ENCODE data around the gene GPRC5C.
A peak's percentile ranks its signal among the peaks of the same experiment; 100 is the strongest.

GPRC5C gene

GRCh38 chr17:74435775-74436359, 4.0 kb downstream of the GPRC5C start:
- DNase-seq = no peak

GRCh38 chr17:74437702-74438101, 5.8 kb downstream of the GPRC5C start:
- DNase-seq = peak in 1 of 2 donors; percentile 32

GRCh38 chr17:74439691-74440567, 8.0 kb downstream of the GPRC5C start:
- DNase-seq = no peak

GRCh38 chr17:74441537-74441936, 9.6 kb downstream of the GPRC5C start:
- DNase-seq = no peak

GRCh38 chr17:74442291-74442669, 10.4 kb downstream of the GPRC5C start:
- DNase-seq = no peak

- DNase-seq = peak; percentile 31 to 62
Observed at GRCh38 chr17:74442670-74443515, 11.0 kb downstream of the GPRC5C start.

- no peak for DNase-seq
Observed at GRCh38 chr17:74443516-74444296, 11.8 kb downstream of the GPRC5C start.

GRCh38 chr17:74444406-74444805, 12.5 kb downstream of the GPRC5C start:
- no peak for DNase-seq

- DNase-seq = no peak
Observed at GRCh38 chr17:74445158-74445557, 13.3 kb downstream of the GPRC5C start.

- peak in 1 of 2 donors; percentile 26 for DNase-seq
Observed at GRCh38 chr17:74446551-74447500, 14.9 kb downstream of the GPRC5C start.

- no peak for DNase-seq
Observed at GRCh38 chr17:74447628-74448159, 15.8 kb downstream of the GPRC5C start.

GRCh38 chr17:74448756-74449155, 16.9 kb downstream of the GPRC5C start:
- no peak for DNase-seq

- no peak for DNase-seq
Observed at GRCh38 chr17:74449306-74449705, 17.4 kb downstream of the GPRC5C start.

GRCh38 chr17:74449773-74450172, 17.9 kb downstream of the GPRC5C start:
- DNase-seq = no peak

GRCh38 chr17:74450231-74450630, 18.3 kb downstream of the GPRC5C start:
- DNase-seq = no peak

GRCh38 chr17:74450925-74451403, 19.1 kb downstream of the GPRC5C start:
- DNase-seq = no peak

- no peak for DNase-seq
Observed at GRCh38 chr17:74451557-74451956, 19.7 kb downstream of the GPRC5C start.

GRCh38 chr17:74452033-74452840, 20.3 kb downstream of the GPRC5C start:
- no peak for DNase-seq

GRCh38 chr17:74452841-74453661, 21.2 kb downstream of the GPRC5C start:
- DNase-seq = no peak
